HG03108 (cell line): ENCODE data around the gene PIK3R6.
"Not testable (repeated sequence)": the region's sequence is repeated elsewhere in the genome, so short reads cannot be mapped to it uniquely, and the experiment has no call there.

Experiments
- ATAC-seq: cut with Tn5 transposase; IDR thresholded peaks from one replicate; pipeline ENCODE4 v1.9.1; 2021; ENCODE audit warnings: moderate library complexity; ENCODE audit not compliant: unreplicated experiment

The PIK3R6 gene

DNA sequence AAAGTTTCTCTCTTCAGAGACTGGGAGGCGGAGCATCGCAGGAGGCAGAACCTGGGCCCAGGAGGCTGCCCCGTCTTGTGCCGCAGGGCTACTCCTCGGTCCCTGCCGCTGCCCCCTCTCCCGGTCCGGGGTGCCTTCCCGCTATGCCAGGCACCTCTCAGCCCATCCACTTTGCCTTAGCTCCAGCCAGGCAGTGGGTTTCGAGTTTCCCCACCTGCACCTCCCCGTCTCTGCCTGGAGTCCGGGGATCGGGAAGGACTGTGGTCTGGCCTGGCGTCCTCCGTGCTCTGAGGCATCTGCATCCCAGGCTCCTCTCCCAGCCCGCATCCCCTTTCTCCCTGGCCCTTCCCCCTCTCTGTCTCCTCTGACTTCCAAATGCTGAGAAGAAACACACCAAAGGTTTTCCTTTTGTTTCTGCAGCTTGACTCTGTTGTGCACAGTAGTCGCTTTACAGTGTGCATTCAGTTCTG, 26.8 kb upstream of the PIK3R6 start:
- no peak for ATAC-seq

- ATAC-seq, result no peak
Measured at GRCh38 chr17:8893621-8894201, 26.2 kb upstream of the PIK3R6 start.

GRCh38 chr17:8893059-8893458, 25.6 kb upstream of the PIK3R6 start:
- ATAC-seq, result no peak

DNA sequence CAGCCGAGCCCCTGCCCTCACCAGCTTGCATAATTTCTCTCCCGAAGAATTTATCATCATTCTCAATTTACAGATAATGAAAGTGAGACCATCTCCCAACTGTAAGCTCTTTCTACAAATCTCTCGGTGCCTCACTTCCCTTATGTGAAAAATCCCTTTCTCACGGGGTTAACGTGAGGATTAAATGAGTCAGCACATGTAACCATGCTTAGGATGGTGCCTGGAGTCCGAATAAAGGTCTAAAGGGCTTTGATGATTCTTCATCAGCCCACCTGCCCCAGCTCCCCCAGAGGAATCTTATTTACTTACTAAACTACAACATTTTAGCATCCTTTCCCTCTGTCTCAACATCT, 24.8 kb upstream of the PIK3R6 start:
- ATAC-seq, result no peak

DNA sequence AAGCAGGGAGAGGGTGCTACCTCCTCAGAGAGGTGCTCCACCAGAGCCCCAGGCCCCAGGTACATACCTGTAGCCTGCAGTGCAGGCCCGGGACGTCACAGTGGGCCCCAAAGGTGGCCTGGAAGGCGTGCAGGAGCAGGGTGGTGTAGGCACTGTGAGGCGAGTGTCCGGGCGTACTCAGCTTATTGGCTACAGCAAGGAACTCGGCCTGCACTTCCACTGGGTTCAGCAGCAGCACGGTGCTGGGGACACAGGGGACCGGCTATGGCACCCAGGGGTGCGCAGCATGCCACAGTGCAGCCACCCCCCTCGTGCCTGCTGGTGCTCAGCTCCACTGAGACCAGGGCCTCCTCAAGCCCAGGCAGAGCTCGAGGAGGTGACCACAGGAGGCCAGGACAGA, 23.2 kb upstream of the PIK3R6 start:
- no peak for ATAC-seq

DNA sequence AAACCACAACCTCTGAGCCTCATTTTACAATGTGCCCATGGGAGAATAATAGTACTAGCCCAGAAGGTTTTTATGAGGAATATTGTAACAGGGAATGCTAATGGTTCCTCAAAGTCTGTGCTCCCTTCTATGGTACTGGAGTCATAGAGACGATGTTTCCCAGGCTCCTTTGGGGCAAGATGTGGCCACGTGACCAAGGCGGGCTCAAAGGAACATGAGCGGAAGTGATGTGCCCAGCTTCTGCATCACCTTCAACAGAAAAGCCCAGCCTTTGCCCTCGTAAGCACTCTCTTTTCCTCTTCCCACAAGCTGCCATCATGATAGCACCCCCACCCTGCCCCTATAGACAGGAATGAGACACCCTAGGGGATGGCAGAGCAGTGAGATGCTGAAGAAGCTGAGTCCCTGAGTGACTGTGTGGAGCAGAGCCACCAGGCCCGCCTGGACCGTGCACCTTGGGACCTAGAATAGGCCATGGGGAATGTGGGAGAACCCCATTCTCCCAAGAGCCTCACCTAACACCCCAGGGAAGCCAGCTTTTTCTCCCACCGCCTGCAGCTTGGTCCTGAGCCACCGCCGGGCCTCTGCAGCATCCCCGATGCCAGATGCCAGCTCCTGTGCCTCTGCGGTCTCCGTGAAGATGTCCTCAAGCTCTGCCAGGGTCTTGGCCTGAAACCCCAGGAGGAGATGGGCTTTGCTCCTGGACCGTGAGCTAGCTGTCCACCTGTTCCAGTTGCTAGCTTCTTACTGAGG, 22.2 kb upstream of the PIK3R6 start:
- ATAC-seq, result no peak

DNA sequence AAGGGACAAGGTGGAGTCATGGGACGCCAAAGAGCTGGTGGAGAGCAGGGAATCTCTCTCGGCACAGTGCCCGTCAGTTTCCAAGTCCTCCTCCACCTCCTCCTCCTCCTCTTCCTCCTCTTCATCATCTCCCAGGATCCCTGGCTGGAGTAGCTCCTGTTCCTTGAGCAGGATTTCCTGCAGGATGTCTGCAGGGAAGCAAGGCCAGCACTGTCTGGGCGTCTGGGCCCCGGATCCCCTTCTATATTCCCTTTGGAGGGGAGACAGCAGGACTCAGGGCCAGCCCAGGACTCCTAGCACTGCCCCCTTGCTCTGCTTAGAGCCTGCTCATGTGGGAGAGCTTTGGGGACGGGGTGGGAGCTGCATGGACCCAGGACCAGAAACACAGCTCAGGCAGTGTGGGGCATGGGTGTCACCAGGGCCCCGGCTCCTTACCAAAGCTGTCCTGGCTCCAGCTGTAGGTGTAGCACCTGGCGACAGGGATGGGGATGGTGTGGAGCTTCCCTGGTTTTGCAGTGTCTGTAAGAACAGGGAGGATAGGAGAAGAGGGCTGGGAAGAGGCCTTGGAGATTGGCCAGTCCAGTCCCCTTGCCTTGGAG, 21.3 kb upstream of the PIK3R6 start:
- ATAC-seq, result no peak

GRCh38 chr17:8887834-8888703, 20.6 kb upstream of the PIK3R6 start:
- ATAC-seq, result no peak

DNA sequence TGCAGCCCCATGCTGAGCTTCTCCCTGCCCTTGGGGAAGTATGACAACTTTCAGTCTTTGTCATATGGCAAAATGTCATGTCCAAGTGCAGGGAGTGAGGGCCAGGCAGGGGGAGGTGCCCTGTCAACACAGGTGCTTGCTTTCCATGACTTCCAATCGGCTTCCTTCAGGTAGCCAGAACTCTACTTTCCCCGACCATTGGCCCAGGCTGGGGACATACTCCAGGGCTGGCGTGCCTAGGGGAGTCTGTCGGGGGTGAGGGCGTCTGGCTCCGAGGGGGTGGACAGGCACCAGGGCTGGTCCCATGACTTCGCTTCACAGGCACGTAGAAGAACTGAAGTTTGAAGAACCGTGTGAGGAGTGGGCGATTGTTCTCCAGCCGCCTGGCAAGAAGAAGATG, 19.8 kb upstream of the PIK3R6 start:
- no peak for ATAC-seq

- no peak for ATAC-seq
Measured at GRCh38 chr17:8885967-8886684, 18.7 kb upstream of the PIK3R6 start.

- not testable (repeated sequence) for ATAC-seq
Measured at GRCh38 chr17:8885163-8885966, 17.9 kb upstream of the PIK3R6 start.

- no peak for ATAC-seq
Measured at GRCh38 chr17:8884336-8884990, 17.0 kb upstream of the PIK3R6 start.

- ATAC-seq, result no peak
Measured at GRCh38 chr17:8883353-8883752, 15.9 kb upstream of the PIK3R6 start.

- no peak for ATAC-seq
Measured at GRCh38 chr17:8881606-8882005, 14.1 kb upstream of the PIK3R6 start.

DNA sequence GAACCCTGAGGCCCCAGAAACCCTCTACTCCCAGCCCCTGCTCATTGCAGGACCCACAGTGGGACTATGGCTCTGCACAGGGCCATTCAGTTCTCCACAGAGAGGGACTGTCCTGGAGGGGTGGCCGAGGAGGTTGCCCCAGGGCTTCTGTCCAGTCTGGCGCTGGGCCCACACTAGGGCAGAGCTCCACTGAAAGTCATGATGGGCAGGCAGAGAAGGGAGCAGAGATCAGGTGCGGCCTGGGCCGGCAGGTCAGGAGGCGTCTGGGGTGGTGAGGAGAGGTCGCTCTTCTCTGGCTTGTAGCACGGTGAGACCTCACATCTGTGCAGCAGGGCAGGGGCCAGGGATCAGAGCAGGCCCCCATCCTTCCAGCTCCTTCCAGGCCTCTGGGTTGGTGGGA, 13.0 kb upstream of the PIK3R6 start:
- ATAC-seq, result no peak

DNA sequence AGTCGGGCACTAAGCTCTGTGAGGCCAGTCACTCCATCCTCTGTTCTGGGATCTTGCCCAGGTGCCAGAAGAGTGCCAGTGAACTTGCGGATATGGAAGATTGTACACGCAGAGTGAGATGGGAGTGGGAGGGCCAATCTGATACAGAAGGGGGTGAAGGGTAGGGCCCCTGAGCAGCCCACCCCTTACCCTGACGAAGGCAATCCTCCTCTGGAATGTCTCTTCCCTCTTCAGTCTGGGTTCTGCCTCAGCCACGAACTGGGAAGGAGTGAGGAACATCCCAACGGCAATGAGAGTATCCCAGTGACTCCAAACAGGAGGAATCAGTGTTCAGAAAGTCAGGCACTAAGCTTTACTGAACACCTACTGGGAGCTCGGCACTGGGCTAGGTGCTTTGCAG, 11.9 kb upstream of the PIK3R6 start:
- no peak for ATAC-seq

- no peak for ATAC-seq
Measured at GRCh38 chr17:8877984-8878383, 10.5 kb upstream of the PIK3R6 start.

- no peak for ATAC-seq
Measured at GRCh38 chr17:8875957-8876356, 8.5 kb upstream of the PIK3R6 start.

GRCh38 chr17:8875436-8875835, 8.0 kb upstream of the PIK3R6 start:
- no peak for ATAC-seq
